NB4 (cell line): ENCODE measurements around the gene BCAN.

Experiments used
- MYC ChIP-seq: IDR thresholded peaks from 2 replicates; pipeline ENCODE4 v1.6.1; 2011; ENCODE audit warnings: low read depth, low read length
- TF ChIP-seq, protein P1 (sequence below): IDR thresholded peaks from one replicate; pipeline ENCODE4 v1.5.1; 2012; ENCODE audit warnings: low read depth, low read length

DNA sequence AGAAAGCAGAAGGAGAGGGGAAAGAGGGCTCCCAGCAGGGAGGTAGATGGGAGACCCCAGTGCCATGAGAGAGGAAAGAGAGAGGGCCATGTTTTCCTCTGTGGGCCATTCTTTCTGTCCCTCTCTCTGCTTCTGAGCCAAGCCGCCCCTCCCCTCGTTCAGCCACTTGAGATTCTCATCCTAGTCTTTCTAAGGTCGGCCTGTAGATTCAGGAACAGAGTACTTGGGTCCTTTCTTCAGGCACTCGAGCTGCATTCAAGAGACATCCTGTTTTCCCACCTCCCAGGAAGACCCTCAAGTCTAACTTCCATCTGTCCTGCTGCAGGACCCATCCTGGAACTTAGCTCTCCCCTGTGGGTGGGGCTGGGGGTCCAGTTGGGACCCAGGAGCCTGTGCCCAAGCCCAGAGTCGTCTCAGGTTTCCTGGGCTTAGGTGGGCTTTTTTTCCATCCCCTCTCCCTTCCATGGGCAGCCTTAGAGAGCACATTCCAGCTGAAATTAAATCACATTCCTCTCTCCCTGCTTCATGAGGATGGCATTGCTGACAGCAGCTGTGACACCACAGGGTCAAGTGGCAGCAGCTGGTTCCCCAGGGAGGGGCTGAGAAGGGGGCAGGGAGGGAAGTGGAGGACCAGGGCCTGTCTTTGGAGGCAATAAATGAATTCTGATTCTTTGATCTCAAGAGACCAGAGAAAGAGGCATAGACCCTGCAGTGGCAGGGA is 22.3 kb downstream of the BCAN start:
- TF ChIP-seq, protein P1, sequence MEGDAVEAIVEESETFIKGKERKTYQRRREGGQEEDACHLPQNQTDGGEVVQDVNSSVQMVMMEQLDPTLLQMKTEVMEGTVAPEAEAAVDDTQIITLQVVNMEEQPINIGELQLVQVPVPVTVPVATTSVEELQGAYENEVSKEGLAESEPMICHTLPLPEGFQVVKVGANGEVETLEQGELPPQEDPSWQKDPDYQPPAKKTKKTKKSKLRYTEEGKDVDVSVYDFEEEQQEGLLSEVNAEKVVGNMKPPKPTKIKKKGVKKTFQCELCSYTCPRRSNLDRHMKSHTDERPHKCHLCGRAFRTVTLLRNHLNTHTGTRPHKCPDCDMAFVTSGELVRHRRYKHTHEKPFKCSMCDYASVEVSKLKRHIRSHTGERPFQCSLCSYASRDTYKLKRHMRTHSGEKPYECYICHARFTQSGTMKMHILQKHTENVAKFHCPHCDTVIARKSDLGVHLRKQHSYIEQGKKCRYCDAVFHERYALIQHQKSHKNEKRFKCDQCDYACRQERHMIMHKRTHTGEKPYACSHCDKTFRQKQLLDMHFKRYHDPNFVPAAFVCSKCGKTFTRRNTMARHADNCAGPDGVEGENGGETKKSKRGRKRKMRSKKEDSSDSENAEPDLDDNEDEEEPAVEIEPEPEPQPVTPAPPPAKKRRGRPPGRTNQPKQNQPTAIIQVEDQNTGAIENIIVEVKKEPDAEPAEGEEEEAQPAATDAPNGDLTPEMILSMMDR = no peak
- no peak for TF ChIP-seq MYC
